GM21360 (cell line): ENCODE results near the gene AXIN2.

Source experiments
- ATAC-seq: cut with Tn5 transposase; IDR thresholded peaks from one replicate; pipeline ENCODE4 v1.9.1; 2021; ENCODE audit warnings: mild to moderate bottlenecking, moderate library complexity; ENCODE audit not compliant: unreplicated experiment

AXIN2 gene

GRCh38 chr17:65561452-65562205, at the start of gene AXIN2:
AXIN2 (minus strand) TSS chr17:65561648; CDS start chr17:65558620, 3,028 bp downstream.
- peak; percentile 90 for ATAC-seq

- no peak for ATAC-seq
Measured at GRCh38 chr17:65609749-65610148, 48.3 kb upstream of the AXIN2 start.

DNA sequence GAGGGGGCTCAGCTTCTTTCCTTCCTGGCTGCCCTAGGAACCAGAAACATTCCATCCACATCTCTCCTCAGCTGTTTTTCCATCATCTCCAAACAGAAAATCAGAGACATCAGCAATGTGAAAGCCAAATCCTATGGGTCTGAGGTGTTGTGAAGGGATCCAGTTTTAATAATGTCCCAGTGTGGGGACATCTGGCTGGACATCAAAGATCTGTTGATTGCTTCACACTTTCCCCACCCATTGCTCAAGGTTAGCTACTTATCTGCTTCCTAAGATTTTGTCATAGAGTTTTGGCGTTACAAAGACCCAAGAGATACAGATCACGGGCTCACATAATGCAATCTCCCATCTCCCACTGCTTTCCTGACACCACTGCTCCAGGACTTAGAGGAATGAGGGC, 47.8 kb upstream of the AXIN2 start:
- no peak for ATAC-seq

GRCh38 chr17:65604070-65604469, 42.6 kb upstream of the AXIN2 start:
- ATAC-seq, result no peak

DNA sequence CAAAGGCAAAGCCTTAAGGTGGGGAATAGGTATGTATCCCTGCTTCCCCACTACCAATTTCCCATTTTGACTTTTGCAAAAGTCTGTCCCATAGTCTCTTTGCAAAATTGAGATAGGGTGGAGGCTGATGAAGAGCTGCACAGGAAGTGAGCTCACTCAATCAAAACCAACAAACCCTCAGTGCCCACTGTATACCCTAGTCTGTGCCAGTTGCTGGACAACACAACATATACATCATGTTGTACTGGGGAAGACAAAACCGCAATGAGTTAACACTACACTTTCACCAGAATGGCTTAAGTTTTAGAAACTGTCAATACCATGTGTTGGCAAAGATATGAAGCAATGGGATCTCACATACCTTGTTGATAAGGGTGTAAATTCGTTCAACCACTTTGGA, 40.4 kb upstream of the AXIN2 start:
- ATAC-seq, result no peak

GRCh38 chr17:65601145-65601544, 39.7 kb upstream of the AXIN2 start:
- ATAC-seq, result no peak

DNA sequence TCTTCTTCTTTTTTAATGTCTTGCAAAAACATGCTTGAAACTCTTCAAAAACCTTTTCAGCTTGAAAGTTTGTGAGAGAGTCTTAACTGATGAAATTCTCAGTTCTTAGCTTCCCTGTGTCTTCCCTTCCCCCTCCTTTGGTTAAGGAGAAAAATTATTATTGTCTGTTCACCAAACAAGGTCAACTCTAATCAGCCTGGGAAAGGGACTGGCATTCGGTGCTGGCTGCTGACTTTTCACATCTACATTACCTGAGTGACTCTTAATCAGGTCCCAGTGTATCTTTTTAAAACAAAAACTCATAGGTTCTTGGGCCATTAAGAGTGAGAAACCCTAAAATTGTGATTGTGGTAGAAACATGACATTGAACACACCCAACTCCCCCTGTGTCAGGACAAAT, 39.1 kb upstream of the AXIN2 start:
- ATAC-seq, result no peak

- ATAC-seq, result no peak
Measured at GRCh38 chr17:65599650-65600049, 38.2 kb upstream of the AXIN2 start.

DNA sequence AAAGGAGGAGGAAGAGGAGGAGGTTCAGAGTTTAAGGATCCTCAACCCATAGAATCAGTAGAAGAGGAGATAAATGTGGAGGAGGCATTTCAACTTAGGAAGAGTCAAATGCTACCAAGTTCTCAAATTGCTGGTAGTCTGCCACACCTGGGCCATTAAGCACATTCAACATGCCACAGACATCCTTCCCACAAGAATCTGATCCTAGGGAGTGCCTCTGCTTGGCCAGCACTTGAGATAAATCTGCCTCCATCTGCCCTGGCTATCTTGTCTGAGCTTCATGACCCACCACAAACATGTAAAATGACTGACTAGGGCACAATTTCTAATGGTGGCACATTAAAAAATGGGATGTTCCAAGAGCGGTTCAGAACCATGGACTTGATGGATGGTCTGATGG, 37.3 kb upstream of the AXIN2 start:
- no peak for ATAC-seq

GRCh38 chr17:65595071-65595656, 33.7 kb upstream of the AXIN2 start:
- ATAC-seq, result no peak

- ATAC-seq, result no peak
Measured at GRCh38 chr17:65593855-65594845, 32.7 kb upstream of the AXIN2 start.

- ATAC-seq, result no peak
Measured at GRCh38 chr17:65593092-65593854, 31.8 kb upstream of the AXIN2 start.

DNA sequence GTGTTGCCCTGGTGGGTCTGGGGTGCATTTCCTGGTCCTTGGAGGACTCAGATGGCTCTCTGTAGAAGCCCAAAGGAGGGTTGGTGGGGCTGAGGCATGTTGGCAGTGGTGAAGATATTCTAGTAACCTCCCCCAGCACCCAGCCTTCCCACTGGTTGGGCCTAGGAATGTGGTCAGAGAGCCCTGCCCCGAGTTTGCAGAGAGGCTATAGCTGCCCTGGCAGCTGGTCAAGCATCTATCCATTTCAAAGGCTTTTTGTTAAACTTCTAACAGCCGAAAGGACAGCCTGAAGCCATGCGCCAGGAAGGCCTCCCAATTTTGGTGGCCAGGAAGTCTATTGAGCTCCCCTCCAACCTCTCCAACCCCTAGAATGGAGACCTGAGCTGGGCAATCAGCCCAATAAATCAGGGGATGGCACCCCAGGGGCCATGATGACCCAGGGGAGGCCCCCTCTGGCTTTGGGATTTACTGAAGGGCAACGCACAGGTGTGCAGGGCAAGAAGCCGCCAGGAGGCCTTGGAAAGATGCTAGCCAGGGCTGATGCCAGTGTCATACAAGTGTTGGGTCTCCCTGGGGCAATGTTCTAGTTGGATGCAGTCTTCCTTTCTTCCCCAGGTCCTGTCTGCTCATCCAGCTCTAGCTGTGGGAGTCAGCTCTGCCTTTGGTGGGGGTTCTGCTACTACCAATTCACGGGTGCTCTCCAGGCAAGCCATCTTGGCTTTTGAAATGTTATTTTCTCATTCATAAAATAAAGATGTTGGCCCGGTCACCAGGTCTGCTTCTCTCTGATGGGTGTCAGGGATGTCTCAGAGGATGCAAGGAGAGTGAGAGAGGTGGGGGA, 30.9 kb upstream of the AXIN2 start:
- ATAC-seq, result no peak

DNA sequence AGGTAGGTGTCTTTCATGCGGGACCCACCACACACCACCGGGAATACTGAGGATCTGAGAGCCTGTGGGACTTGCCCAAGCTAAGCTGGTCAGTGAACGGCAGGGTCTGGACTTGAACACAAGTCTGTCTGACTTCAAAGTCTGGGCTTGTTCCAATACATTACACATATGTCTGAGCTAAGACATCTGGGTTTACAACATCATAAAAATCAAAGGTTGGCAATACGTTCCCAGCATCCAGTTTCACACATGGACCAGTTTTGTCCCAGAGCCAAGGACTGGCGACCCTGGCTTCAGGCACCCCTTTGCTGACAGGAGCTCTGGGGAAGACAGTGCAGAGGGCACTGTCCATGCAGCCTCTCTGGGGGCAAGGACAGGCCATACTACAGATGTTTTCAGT, 27.9 kb upstream of the AXIN2 start:
- ATAC-seq, result no peak

DNA sequence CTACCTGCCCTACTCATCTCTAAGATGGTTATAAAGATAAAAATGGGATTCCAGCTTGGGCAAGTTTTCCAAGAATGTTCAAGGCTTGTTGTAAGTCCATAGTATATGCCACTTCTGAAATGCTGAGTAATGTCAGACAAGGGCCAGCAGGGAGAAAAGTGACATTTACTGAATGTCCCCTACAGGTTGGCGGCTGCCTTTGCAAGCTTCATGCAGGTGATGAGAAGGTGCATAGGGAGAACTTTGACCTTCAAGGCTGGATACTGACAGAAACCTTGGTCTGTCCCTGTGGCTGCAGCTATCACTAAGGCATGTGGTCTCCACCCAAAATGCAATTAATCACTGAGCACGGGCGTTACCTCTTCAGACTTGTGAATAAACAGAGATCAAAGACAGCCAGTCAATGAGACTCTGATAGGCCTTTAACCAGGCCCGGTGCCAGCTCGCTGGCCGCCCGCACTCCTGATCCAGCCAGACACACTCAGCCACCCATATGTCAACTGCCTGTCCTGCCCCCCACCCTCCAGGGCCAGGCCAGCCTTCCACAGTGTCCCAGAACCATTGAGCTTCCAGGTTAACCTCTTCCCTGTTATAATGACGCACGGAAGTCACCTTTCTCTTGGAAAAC, 26.8 kb upstream of the AXIN2 start:
- ATAC-seq, result no peak

DNA sequence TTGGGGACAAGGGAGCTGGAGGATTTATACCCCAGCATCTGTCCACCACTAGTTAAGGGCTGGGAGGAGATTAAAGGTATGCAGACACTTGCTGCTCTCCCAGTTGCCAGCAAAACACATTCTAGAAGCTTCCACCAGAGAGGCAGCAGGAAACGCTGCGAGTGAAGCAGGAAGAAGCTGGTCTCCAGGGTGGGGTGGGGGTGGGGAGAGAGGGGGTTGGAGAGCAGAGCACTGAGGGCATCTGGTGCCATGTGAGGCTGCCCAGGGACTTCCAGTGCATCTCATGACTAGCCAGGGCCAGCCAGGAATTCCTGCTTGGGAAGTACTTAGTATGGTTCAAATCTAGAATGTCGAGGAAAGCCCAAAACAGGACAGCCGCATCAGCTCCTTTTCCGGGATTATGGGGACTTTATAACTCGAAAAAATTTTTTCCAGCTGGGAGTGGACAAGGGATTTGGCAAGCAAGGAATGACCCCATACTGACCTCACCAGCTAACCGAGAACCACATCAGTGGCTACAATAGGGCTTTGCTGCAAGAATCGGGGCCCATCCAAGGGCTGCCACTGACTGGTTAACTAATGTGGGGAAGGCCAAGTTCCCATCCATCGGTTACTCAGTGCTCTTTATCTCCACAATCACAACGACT, 26.2 kb upstream of the AXIN2 start:
- ATAC-seq, result no peak

GRCh38 chr17:65586899-65587298, 25.5 kb upstream of the AXIN2 start:
- no peak for ATAC-seq

DNA sequence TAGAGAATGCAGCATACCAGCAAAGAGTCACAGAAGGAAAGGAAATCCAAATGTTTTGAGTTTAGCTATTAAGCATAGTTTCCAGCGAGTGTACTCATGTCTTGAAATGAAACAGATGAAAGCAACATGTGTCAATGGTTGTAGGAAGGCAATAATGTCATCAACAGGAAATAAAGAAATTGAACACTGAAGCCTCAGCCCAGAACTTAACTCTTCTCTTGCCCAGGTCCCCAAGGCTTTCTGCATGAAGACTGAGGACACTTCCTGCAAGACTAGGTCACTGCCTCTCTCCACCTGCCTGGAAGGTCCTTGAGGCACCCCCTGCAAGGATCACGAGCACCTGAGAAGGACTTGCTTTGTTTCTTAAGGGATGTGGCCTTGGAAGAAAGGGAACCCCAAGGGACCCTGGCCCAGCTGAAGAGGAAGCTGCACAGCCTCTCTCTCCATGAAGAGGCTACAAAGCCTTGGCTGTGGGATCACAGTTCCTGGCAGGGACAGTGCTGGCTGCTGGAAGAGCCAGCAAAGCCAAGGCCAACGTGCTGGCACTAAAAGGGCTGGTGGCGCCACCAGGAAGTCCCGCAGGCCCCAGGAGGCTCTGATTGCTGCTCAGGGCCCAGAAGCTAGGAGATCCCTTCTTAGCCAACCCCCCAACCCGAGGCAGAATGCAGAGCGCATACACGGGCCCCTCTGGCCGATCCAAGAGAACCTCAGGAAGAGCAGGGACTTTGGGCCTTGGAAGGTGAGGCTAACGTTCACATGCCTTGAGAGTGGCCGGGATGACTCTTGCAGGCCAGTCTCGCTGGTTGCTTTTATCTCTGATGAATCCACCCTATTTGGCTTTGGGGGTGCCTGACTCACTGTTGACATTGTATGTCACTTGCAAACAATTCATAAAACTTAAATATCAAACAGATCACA, 23.4 kb upstream of the AXIN2 start:
- ATAC-seq, result no peak
